Activated CD8-positive, alpha-beta memory T cell treated with anti-CD3 and anti-CD28 coated beads for 24 hours (primary cell): Measurements from ENCODE around the gene FIBCD1.

Experiments
- DNase-seq: peaks from one replicate; pipeline ENCODE4 v3.0.0-alpha.2; 2020

FIBCD1 gene

GRCh38 chr9:130954317-130954716, 15.3 kb upstream of the FIBCD1 start:
- DNase-seq = no peak

- DNase-seq = no peak
These were observed 13.2 kb upstream of the FIBCD1 start for GRCh38 chr9:130952065-130952762.

GRCh38 chr9:130950039-130950311, 10.9 kb upstream of the FIBCD1 start:
- no peak for DNase-seq

- no peak for DNase-seq
These were observed 10.4 kb upstream of the FIBCD1 start for GRCh38 chr9:130949188-130950038.

GRCh38 chr9:130948266-130948665, 9.2 kb upstream of the FIBCD1 start:
- no peak for DNase-seq

GRCh38 chr9:130947618-130948140, 8.6 kb upstream of the FIBCD1 start:
- no peak for DNase-seq

- no peak for DNase-seq
These were observed 7.9 kb upstream of the FIBCD1 start for GRCh38 chr9:130946766-130947617.

GRCh38 chr9:130945173-130945572, 6.1 kb upstream of the FIBCD1 start:
- no peak for DNase-seq

- DNase-seq = no peak
These were observed 5.5 kb upstream of the FIBCD1 start for GRCh38 chr9:130944510-130945058.

GRCh38 chr9:130943777-130944176, 4.7 kb upstream of the FIBCD1 start:
- no peak for DNase-seq

- DNase-seq = no peak
These were observed 4.2 kb upstream of the FIBCD1 start for GRCh38 chr9:130943221-130943620.

- no peak for DNase-seq
These were observed 3.6 kb upstream of the FIBCD1 start for GRCh38 chr9:130942679-130943078.

- no peak for DNase-seq
These were observed 3.0 kb upstream of the FIBCD1 start for GRCh38 chr9:130942084-130942483.

GRCh38 chr9:130940693-130941576, 1.9 kb upstream of the FIBCD1 start:
- peak; percentile 89 for DNase-seq

- DNase-seq = peak; percentile 60
These were observed 1.0 kb upstream of the FIBCD1 start for GRCh38 chr9:130940027-130940549.

GRCh38 chr9:130939405-130940026, 469 bp upstream of the FIBCD1 start:
- no peak for DNase-seq

GRCh38 chr9:130938184-130938651, 829 bp downstream of the FIBCD1 start:
- DNase-seq = no peak

- no peak for DNase-seq
These were observed 1.6 kb downstream of the FIBCD1 start for GRCh38 chr9:130937146-130938076.

GRCh38 chr9:130936285-130937117, 2.5 kb downstream of the FIBCD1 start:
- DNase-seq = no peak
